Gastrocnemius medialis (tissue), 4 donors: ENCODE results near the gene CDK5RAP3.

Experiments
- POLR2A ChIP-seq, 2 donors: fragments of 450-650 bp; IDR thresholded peaks; one replicate each; pipeline ENCODE4 v1.6.1; 2017; ENCODE audit warnings: antibody characterized with exemption in 2 of 2, mild to moderate bottlenecking in 2 of 2, moderate library complexity in 2 of 2
- TF ChIP-seq, protein P1 (sequence below), 5 experiments: fragments of 450-650 bp in 3 of 5; fragments of 200-600 bp in 2 of 5; sonication (generic) in 2 of 5; IDR thresholded peaks in 4 of 5; conservative IDR thresholded peaks in 1 of 5; 1 replicate in 4 of 5; 2 replicates in 1 of 5; pipeline ENCODE4 v1.5.1; 2016 to 2019; ENCODE audit warnings: antibody characterized with exemption in 5 of 5, mild to moderate bottlenecking in 3 of 5, moderate library complexity in 3 of 5

DNA sequence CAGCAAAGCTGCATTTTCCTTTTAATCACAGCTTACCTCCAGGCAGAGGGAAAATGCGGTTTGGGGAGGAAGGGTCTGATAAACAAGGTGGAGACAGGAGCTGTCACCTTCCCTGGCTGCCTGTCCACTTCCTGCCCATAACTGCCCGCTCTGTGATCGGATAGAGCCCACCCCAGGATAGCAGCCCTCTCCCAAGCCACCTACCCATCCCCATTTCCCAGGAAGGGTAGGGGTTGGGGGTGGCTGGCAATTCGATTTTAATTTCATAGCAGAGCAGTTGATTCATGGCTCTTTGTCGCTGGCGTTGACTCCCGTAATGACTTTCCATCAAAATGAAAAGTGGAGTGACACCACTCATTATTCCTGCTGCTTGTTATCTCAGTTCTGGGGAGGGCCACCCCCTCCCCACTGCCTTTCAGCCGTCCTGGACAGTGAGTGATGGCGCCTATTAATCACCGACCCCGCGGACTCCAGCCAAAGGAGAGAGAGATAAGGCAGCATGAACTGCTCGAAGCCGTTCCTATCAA lies 11.2 kb downstream of the CDK5RAP3 start:
- TF ChIP-seq, protein P1, sequence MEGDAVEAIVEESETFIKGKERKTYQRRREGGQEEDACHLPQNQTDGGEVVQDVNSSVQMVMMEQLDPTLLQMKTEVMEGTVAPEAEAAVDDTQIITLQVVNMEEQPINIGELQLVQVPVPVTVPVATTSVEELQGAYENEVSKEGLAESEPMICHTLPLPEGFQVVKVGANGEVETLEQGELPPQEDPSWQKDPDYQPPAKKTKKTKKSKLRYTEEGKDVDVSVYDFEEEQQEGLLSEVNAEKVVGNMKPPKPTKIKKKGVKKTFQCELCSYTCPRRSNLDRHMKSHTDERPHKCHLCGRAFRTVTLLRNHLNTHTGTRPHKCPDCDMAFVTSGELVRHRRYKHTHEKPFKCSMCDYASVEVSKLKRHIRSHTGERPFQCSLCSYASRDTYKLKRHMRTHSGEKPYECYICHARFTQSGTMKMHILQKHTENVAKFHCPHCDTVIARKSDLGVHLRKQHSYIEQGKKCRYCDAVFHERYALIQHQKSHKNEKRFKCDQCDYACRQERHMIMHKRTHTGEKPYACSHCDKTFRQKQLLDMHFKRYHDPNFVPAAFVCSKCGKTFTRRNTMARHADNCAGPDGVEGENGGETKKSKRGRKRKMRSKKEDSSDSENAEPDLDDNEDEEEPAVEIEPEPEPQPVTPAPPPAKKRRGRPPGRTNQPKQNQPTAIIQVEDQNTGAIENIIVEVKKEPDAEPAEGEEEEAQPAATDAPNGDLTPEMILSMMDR (IDR thresholded peaks at IDR 0.05 in 4 of 5, conservative IDR thresholded peaks at IDR 0.05 in 1 of 5) = no peak
- TF ChIP-seq POLR2A (IDR thresholded peaks at IDR 0.05) = no peak
